22Rv1 (cell line): ENCODE results near the gene SH3PXD2A.

Experiments used
- ZFX ChIP-seq: fragments of 450-650 bp; IDR thresholded peaks from 2 replicates; pipeline ENCODE4 v1.6.1; 2017; ENCODE audit warnings: antibody characterized with exemption, borderline replicate concordance
- TF ChIP-seq, protein P1 (sequence below): fragments of 450-650 bp; IDR thresholded peaks from 2 replicates; pipeline ENCODE4 v1.5.1; 2017; ENCODE audit warnings: mild to moderate bottlenecking

DNA sequence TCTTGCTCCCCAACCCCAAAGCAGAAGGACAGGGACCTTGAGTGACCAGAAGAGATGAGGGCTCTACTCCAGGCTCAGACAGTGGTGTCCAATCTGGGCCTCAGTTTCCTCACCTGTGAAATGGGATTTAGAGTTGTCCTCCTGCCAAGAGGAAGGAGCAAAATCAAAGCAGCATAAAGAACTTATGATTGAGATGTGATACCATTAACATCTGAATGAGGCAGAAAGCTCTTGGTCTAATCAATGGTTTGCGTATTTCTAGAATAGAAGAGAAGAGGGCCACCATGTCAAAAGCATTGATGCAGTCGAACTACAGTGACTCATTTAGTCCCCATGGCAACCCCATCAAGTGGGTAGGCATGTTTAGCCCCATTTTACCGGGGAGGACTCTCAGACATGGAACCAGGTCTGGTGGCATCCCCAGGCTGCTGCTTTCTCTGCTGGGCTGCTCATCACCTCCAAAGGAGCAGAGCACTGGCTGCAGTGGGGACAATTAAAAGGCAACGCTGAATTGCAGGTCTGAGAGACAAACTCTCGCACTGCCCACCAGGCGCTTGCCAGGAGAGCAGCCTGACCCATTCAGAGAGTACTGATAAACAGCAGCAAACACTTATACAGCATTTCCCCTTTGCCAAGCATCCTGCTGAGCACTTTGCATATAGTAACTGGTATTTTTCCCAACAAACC, 186.0 kb downstream of the SH3PXD2A start:
- TF ChIP-seq, protein P1, sequence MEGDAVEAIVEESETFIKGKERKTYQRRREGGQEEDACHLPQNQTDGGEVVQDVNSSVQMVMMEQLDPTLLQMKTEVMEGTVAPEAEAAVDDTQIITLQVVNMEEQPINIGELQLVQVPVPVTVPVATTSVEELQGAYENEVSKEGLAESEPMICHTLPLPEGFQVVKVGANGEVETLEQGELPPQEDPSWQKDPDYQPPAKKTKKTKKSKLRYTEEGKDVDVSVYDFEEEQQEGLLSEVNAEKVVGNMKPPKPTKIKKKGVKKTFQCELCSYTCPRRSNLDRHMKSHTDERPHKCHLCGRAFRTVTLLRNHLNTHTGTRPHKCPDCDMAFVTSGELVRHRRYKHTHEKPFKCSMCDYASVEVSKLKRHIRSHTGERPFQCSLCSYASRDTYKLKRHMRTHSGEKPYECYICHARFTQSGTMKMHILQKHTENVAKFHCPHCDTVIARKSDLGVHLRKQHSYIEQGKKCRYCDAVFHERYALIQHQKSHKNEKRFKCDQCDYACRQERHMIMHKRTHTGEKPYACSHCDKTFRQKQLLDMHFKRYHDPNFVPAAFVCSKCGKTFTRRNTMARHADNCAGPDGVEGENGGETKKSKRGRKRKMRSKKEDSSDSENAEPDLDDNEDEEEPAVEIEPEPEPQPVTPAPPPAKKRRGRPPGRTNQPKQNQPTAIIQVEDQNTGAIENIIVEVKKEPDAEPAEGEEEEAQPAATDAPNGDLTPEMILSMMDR = no peak
- TF ChIP-seq ZFX = no peak
